Neural progenitor cell (in vitro differentiated cells): Measurements from ENCODE around the gene KLHL42. TPM values are rescaled to one million over a fixed set of nuclear protein-coding genes. Genes with fewer than 3 reads are reported as not detected.

Experiments used
- DNase-seq: peaks from one replicate; pipeline ENCODE4 v3.0.0-alpha.2; 2016; ENCODE audit warnings: low spot score
- H2AFZ ChIP-seq: fragments of 200-600 bp; sonication (generic); replicated peaks from 2 replicates; pipeline ENCODE4 v1.6.1; 2016; ENCODE audit warnings: antibody characterized with exemption
- H3F3A ChIP-seq: fragments of 200-600 bp; sonication (generic); 2 replicates; pipeline ENCODE4 v1.6.1; 2016; ENCODE audit warnings: antibody characterized with exemption, low read depth
- H3K27ac ChIP-seq: fragments of 200-600 bp; sonication (generic); 2 replicates; pipeline ENCODE4 v1.5.1; 2016; ENCODE audit warnings: mild to moderate bottlenecking
- H3K27me3 ChIP-seq: fragments of 200-600 bp; sonication (generic); 2 replicates; pipeline ENCODE4 v1.6.1; 2016; ENCODE audit warnings: mild to moderate bottlenecking, moderate library complexity
- H3K36me3 ChIP-seq: fragments of 200-600 bp; sonication (generic); 2 replicates; pipeline ENCODE4 v1.5.1; 2016
- H3K4me1 ChIP-seq: fragments of 200-600 bp; sonication (generic); 2 replicates; pipeline ENCODE4 v1.6.1; 2016; ENCODE audit warnings: mixed run types
- H3K4me2 ChIP-seq: fragments of 200-600 bp; sonication (generic); 2 replicates; pipeline ENCODE4 v1.6.1; 2016
- H3K4me3 ChIP-seq: fragments of 200-600 bp; sonication (generic); 2 replicates; pipeline ENCODE4 v1.5.1; 2016
- H3K79me2 ChIP-seq: fragments of 200-600 bp; sonication (generic); 2 replicates; pipeline ENCODE4 v1.6.1; 2016; ENCODE audit warnings: low read depth
- H3K9ac ChIP-seq: fragments of 200-600 bp; sonication (generic); 2 replicates; pipeline ENCODE4 v1.6.1; 2016
- H3K9me3 ChIP-seq: fragments of 200-600 bp; sonication (generic); 2 replicates; pipeline ENCODE4 v1.5.1; 2016; ENCODE audit warnings: low read depth
- H4K20me1 ChIP-seq: fragments of 200-600 bp; sonication (generic); 2 replicates; pipeline ENCODE4 v1.6.1; 2016; ENCODE audit warnings: low read depth
- H3K27ac Mint-ChIP-seq: 3 replicates; pipeline ENCODE4 v1.8.0; 2021; ENCODE audit warnings: mixed read lengths
- H3K27me3 Mint-ChIP-seq: 2 replicates; pipeline ENCODE4 v1.8.0; 2022; ENCODE audit warnings: low read depth, mild to moderate bottlenecking, inconsistent platforms, moderate library complexity, mixed read lengths; ENCODE audit not compliant: insufficient read depth
- H3K36me3 Mint-ChIP-seq: 3 replicates; pipeline ENCODE4 v1.8.0; 2021; ENCODE audit warnings: mixed read lengths
- H3K4me1 Mint-ChIP-seq: 3 replicates; pipeline ENCODE4 v1.8.0; 2021; ENCODE audit warnings: mixed read lengths
- H3K4me3 Mint-ChIP-seq: 3 replicates; pipeline ENCODE4 v1.8.0; 2021; ENCODE audit warnings: mild to moderate bottlenecking, moderate library complexity, mixed read lengths
- H3K9me3 Mint-ChIP-seq: 3 replicates; pipeline ENCODE4 v1.8.0; 2020; ENCODE audit warnings: mixed read lengths
- CTCF ChIP-seq: fragments of 200-600 bp; sonication (generic); IDR thresholded peaks from 2 replicates; pipeline ENCODE4 v1.5.1; 2017; ENCODE audit warnings: antibody characterized with exemption, mild to moderate bottlenecking
- EZH2 ChIP-seq: fragments of 200-600 bp; sonication (generic); IDR thresholded peaks from 2 replicates; pipeline ENCODE4 v1.6.1; 2017; ENCODE audit warnings: antibody characterized with exemption, mild to moderate bottlenecking, moderate library complexity
- EZH2phosphoT487 ChIP-seq: fragments of 200-600 bp; sonication (generic); IDR thresholded peaks from 2 replicates; pipeline ENCODE4 v1.6.1; 2017; ENCODE audit warnings: antibody characterized with exemption
- total RNA-seq: library from RNA; depleted of rRNA; stranded (reverse); fragments of >200 nt; gene quantifications from 2 replicates; pipeline ENCODE4 v1.2.3, GENCODE V29; 2015; ENCODE audit warnings: low replicate concordance

KLHL42 gene
- total RNA-seq, 1 donor from 2014 or later, result 21.6 TPM

GRCh38 chr12:27787559-27787958 is 7.5 kb downstream of the KLHL42 start:
- H3K36me3 Mint-ChIP-seq, result peaks cover 45% of the 10 kb centered on the region
- Histone ChIP-seq H3K4me2 (no peak overlapping the region), H3K4me1 (peaks cover 6% of the 10 kb centered on the region), H3F3A (peaks cover 2% of the 10 kb centered on the region), H3K27me3 (no peaks in the 10 kb centered on the region), H3K79me2 (peaks cover 84% of the 10 kb centered on the region), H3K36me3 (no peaks in the 10 kb centered on the region), H4K20me1 (peaks cover 3% of the 10 kb centered on the region), H3K9me3 (no peaks in the 10 kb centered on the region), H3K4me3 (no peak overlapping the region), H2AFZ (no peak overlapping the region), H3K27ac (no peak overlapping the region), H3K9ac (no peak overlapping the region)
- no peaks in the 10 kb centered on the region for H3K27me3 Mint-ChIP-seq
- no peak for TF ChIP-seq EZH2
- TF ChIP-seq CTCF, result no peak
- no peak for TF ChIP-seq EZH2phosphoT487
- no peak for DNase-seq
- peaks cover 2% of the 10 kb centered on the region for H3K9me3 Mint-ChIP-seq
- H3K27ac Mint-ChIP-seq, result no peak overlapping the region
- H3K4me3 Mint-ChIP-seq, result no peak overlapping the region
- H3K4me1 Mint-ChIP-seq, result peaks cover 8% of the 10 kb centered on the region

- no peak overlapping the region for H3K27ac Mint-ChIP-seq
- Histone ChIP-seq H3K79me2 (peaks cover 58% of the 10 kb centered on the region), H3K27ac (no peak overlapping the region)
Observed at GRCh38 chr12:27790179-27790578, 10.1 kb downstream of the KLHL42 start.

GRCh38 chr12:27794818-27795584 is 15.0 kb downstream of the KLHL42 start:
- H3K4me1 Mint-ChIP-seq, result no peaks in the 10 kb centered on the region
- H3K36me3 ChIP-seq, result no peaks in the 10 kb centered on the region

More at GRCh38 chr12:27790179-27790578, 10.1 kb downstream of the KLHL42 start:
- H3K4me3 Mint-ChIP-seq, result no peak overlapping the region
- peaks cover 2% of the 10 kb centered on the region for H3K4me1 Mint-ChIP-seq
- no peaks in the 10 kb centered on the region for H3K27me3 Mint-ChIP-seq
- Histone ChIP-seq H3K4me1 (no peaks in the 10 kb centered on the region), H3K4me2 (no peak overlapping the region), H3K9ac (no peak overlapping the region), H3K4me3 (no peak overlapping the region), H4K20me1 (peaks cover 3% of the 10 kb centered on the region), H3F3A (no peaks in the 10 kb centered on the region), H3K27me3 (no peaks in the 10 kb centered on the region), H2AFZ (no peak overlapping the region), H3K9me3 (no peaks in the 10 kb centered on the region), H3K36me3 (no peaks in the 10 kb centered on the region)
- peaks cover 42% of the 10 kb centered on the region for H3K36me3 Mint-ChIP-seq
- no peaks in the 10 kb centered on the region for H3K9me3 Mint-ChIP-seq
- DNase-seq, result no peak
- no peak for TF ChIP-seq EZH2phosphoT487
- no peak for TF ChIP-seq EZH2
- TF ChIP-seq CTCF, result no peak

More at GRCh38 chr12:27794818-27795584, 15.0 kb downstream of the KLHL42 start:
- Mint-ChIP-seq H3K9me3 (no peaks in the 10 kb centered on the region), H3K36me3 (peaks cover 37% of the 10 kb centered on the region), H3K4me3 (no peak overlapping the region), H3K27ac (no peak overlapping the region), H3K27me3 (no peaks in the 10 kb centered on the region)
- TF ChIP-seq EZH2, result no peak
- no peak for TF ChIP-seq EZH2phosphoT487
- TF ChIP-seq CTCF, result no peak
- no peak for DNase-seq
- H3K4me1 ChIP-seq, result no peaks in the 10 kb centered on the region
- no peaks in the 10 kb centered on the region for H4K20me1 ChIP-seq
- H3K79me2 ChIP-seq, result peaks cover 10% of the 10 kb centered on the region
- H3K27me3 ChIP-seq, result no peaks in the 10 kb centered on the region
- H3K4me3 ChIP-seq, result no peak overlapping the region
- H3K9ac ChIP-seq, result no peak overlapping the region
- H3K9me3 ChIP-seq, result no peaks in the 10 kb centered on the region
- no peaks in the 10 kb centered on the region for H3F3A ChIP-seq
- H2AFZ ChIP-seq, result no peak overlapping the region
- H3K4me2 ChIP-seq, result no peak overlapping the region
- H3K27ac ChIP-seq, result no peak overlapping the region
